Lower leg skin (tissue), 3 donors: ENCODE measurements around the gene KLK4.

Source experiments
- POLR2A ChIP-seq, 2 donors: fragments of 450-650 bp; IDR thresholded peaks; one replicate each; pipeline ENCODE4 v1.6.1; 2016 to 2017; ENCODE audit warnings: antibody characterized with exemption in 2 of 2, mild to moderate bottlenecking in 1 of 2, moderate library complexity in 1 of 2
- TF ChIP-seq, protein P1 (sequence below), 3 donors: fragments of 450-650 bp; IDR thresholded peaks; one replicate each; pipeline ENCODE4 v1.5.1; 2016; ENCODE audit warnings: antibody characterized with exemption in 3 of 3, mild to moderate bottlenecking in 3 of 3, moderate library complexity in 2 of 3

DNA sequence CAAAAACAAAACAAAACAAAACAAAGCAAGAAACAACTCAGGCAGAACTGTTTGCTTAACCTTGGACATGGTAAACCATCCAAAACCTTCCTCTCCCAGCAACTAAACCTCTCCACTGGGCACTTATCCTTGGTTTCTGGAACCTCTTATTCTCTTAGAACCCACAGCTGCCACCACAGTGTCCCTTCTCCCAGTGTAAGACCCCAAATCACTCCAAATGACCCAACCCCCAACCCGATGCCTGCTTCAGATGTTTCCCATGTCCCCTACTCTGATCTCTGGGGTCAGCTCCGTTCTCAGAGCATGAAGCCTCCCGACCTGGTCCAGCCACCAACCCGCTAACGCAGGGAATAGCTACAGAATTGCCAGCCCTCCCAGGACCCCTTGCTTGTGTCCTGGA lies 37.0 kb downstream of the KLK4 start:
- TF ChIP-seq, protein P1, sequence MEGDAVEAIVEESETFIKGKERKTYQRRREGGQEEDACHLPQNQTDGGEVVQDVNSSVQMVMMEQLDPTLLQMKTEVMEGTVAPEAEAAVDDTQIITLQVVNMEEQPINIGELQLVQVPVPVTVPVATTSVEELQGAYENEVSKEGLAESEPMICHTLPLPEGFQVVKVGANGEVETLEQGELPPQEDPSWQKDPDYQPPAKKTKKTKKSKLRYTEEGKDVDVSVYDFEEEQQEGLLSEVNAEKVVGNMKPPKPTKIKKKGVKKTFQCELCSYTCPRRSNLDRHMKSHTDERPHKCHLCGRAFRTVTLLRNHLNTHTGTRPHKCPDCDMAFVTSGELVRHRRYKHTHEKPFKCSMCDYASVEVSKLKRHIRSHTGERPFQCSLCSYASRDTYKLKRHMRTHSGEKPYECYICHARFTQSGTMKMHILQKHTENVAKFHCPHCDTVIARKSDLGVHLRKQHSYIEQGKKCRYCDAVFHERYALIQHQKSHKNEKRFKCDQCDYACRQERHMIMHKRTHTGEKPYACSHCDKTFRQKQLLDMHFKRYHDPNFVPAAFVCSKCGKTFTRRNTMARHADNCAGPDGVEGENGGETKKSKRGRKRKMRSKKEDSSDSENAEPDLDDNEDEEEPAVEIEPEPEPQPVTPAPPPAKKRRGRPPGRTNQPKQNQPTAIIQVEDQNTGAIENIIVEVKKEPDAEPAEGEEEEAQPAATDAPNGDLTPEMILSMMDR (IDR thresholded peaks at IDR 0.05): no peak
- no peak for TF ChIP-seq POLR2A (IDR thresholded peaks at IDR 0.05)
